ELF-1 (cell line): Measurements from ENCODE around the gene KCNT1.

Source experiments
- DNase-seq: peaks from one replicate; pipeline ENCODE4 v3.0.0-alpha.2; 2016; ENCODE audit warnings: low read depth, low spot score

The KCNT1 gene

GRCh38 chr9:135726138-135726853 is 24.3 kb downstream of the KCNT1 start:
- no peak for DNase-seq

DNA sequence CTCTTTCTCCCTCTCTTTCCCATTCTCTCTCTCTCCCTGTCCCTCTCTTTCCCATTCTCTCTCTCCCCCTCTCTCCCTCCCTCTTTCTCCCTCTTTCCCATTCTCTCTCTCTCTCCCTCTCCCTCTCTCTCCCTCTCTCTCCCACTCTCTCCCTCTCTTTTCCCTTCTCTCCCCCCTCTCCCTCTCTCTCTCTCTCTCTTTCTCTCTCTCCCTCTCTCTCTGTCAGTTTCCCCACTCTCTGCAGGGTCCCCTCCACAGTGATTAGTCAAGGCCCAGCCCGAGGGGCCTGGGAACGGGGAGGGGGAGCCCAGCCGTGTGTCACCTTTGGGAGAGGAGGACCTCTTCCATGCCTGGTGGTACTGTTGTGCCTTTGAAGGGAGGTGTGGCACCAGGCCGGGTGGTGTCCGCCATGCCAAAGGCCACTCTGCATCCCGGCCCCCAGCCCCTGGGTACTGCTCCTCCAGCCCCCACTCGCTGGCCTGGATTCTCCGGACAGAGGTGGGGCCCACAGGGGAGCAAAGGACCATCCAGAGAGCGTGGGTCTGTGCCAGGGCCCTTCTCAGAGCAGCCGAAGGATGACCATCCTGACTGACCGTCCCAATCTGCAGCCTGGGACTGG is 25.4 kb downstream of the KCNT1 start:
- DNase-seq, result no peak

GRCh38 chr9:135728436-135729110 is 26.6 kb downstream of the KCNT1 start:
- no peak for DNase-seq

DNA sequence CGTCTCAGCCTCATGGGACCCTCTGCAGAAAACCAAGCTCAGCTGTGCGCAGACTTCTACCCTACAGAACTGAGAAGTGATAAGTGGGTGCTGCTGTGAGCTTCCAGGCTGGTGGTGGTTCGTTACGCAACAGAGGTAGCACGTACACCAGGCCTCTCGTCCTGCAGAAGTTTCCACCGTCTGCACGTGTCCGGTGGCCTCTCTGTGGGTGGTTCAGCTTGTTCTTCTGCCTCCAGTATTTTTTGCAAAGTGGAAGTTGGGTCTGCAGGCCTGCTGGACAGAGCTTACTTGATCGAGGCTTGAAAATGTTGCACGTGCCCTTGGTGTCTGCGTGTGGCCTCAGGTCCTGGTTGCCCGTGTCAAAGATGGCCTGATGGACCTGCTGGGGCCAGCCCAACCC is 27.5 kb downstream of the KCNT1 start:
- DNase-seq, result no peak

DNA sequence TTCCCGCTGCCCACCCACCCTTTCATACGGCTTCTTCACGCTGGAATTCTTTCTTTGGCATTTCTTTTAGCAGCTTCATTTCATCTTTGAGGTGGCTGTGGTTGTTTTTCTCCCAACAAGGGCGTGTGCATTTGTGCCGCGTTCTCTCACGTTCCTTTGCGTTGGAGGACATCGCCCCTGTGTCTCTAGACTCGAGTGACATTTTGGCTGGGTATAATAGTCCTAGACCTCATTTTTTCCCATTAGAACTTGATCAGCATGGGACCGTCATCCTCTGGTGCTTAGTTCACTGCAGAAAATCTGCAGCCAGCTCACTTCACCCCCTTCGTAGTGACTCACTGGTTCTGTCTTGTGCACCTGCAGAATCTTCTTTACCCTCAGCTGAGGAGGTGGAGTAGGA is 29.5 kb downstream of the KCNT1 start:
- no peak for DNase-seq

DNA sequence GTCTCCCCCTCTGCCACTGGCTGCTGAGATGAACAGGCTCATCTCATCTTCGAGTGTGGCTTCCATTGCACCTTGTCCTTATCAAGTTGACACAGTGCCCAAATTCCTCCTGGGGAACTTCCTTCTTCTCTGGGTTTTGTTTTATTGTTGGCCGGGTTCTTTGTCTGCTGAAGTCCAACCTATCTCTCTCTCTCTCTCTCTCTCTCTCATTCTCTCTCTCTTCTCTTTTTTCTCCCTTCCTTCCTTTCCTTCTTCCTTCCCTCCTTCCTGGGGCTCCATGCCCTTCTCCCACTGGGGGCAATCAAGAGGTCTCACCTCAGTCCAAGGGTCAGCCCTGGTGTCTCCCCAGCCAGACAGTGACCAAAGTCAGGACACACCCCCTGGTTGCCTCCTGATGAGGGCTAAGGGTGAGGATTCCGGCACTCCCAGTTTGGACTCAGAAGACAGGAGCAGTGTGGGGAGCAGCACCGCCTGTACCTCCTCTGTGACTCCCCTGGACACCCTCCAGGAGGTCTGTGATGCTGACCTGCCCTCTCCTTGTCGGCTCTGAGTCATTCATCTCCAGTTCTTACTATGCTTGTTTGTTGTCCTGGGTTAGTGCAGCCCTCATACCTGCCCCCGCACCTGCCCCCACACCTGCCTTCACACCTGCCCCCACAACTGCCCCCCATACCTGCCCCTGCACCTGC is 30.7 kb downstream of the KCNT1 start:
- DNase-seq, result no peak

DNA sequence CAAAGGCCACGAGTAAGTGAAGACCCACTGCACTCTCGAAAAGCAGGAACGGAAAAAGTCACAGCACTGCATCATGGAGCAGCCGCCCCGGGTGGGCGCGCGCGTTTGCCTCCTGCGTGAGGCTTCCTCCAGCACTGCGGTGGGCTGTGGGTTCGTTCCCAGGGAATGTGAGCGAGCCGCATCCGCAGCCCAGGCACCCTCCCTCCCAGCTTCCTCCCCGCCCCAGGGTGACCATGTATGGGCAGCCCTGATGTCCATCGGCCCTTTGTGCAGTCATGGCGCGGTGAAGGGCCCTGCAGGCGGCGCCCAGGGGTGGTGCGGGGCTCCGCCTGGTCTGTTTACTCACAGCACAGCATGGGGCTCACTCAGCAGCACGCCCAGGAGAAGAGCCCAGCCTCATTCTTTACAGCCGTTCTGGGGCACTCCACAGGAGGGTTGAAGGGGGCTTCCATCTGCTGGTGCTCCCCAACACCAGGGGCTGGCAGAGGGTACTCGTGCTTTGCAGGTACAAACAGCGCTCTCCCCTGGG is 32.7 kb downstream of the KCNT1 start:
- no peak for DNase-seq

DNA sequence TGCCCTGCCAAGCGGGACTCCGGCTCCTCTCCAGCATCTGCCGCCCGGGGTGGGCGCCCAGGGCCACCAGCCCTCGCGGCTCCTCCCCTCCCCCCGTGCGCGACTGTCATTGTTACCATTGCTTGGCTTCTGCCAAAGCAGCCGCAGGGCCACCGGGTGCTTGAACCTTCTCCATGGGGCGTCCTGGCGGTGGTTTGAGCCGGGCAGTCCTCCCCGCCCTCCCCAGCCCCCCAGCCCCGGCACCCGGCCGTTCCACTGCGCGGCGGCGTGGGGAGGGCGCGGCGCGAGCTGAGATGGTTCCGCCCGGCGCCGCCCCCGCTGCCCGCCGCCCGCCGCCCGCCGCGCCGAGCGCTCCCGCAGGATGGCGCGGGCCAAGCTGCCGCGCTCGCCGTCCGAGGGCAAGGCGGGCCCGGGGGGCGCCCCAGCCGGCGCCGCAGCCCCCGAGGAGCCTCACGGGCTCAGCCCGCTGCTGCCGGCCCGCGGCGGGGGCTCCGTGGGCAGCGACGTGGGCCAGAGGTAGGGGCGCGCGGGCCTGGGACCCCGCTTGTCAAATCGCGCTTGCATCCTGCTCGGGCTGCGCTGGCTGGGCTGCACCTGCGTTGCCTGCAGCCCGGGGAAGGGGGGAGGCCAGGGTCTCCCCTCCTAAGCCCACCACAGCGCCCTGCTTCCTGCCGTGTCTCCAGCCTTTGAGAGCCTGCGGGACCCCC is 34.4 kb downstream of the KCNT1 start:
- no peak for DNase-seq

DNA sequence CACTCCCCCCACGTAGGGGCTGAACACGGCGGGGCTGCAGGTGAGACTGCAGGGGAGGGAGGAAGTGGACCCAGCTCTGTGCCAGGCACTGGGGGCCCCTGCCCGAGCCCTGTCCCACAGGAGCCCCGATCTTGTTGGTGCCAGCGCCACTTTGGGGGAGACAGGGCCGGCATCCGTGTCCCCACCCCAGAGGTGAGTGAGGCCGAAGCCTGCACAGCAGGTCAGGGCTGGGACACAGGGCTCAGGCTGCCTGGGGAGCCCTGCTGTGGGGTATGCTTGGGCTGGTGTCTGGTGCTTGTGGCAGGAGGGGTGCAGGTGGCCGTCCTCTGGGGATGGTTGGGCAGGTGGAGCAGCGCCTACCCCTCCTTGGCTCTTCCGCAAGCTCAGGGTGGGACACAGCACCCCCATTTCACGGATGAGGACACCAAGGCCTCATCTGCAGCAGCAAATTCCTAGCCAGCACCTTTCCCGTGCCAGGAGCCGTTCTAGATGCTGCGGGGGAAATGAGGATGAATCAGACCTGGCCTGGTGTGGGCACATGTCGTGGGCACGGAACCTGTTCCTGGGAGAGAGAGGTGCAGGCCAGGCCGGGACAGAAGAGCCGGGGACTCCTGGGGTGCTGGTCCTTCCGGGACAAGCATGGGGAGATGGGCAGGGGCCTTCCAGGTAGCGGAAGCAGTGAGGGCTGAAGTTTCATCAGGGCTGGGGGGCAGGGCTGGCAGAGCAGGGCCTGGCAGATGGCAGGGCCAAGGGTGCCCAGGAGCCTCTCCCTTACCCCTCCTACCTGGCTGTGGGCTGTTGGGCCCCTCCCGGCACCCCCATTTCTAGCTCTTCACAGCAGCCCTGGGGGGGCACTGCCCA is 35.2 kb downstream of the KCNT1 start:
- DNase-seq, result no peak

GRCh38 chr9:135737840-135738521 is 36.0 kb downstream of the KCNT1 start:
- DNase-seq, result no peak

DNA sequence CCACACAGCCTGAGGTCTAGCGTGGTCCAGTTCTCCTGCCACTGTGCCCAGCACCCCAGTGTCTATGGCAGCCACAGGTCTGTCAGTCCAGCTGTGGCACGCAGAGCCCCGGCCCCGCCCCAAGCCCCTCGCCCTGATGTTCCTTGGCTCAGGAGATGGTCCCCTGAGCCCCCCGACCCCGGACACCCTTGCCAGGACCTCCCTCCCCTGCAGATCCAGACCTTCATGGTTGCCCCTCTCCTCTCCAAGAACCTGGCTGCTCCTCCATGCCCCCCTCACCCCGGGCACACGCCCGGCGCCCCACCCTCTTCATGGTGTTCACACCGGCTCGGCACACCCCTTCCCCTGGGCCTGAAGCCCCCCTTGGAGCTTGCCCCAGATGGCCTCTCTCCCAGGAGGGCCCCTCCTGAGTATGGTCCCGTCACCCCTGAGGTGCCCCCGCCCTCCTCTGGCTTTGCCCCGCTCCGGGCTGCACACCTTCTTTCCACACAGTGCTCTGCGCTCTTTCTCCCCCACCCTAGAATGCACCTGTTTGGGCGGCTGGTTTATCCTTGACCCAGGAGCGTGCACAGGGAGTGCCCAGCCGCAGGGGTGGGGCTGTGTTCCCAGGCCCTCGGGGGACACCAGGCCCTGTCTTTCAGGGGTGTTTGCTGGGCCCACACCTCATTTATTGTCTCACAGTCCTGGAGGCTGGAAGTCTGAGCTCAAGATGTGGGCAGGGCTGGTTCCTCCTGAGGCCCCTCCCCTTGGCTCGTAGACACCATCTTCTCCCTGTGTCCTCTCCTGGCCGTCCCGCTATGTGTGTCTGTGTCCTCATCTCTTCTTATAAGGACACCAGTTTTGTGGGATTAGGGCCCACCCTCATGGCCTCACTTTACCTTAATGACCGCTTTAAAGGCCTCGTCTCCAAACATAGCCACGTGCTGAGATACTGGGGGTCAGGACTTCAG is 37.6 kb downstream of the KCNT1 start:
- DNase-seq, result no peak

GRCh38 chr9:135741276-135742219 is 39.6 kb downstream of the KCNT1 start:
- DNase-seq, result no peak

DNA sequence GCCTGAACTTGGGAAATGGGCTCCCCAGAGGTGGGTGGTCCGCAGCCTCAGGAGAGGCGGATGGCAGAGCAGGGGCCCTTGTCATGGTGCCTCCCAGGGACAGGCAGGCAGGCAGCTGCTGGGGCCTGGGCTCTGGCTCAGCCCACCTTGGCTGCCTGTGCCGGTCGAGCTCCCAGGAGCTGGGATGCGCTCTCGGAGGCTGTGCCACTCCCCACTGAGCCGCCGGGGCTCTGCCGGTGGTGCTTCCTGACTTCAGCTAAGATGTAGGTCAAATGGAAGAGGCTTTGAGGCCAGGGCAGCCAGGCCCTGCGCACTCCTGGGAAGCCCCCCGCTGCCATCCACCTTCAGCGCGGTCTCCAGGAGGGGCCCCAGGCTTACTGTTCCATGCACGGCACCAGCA is 41.0 kb downstream of the KCNT1 start:
- DNase-seq, result no peak

DNA sequence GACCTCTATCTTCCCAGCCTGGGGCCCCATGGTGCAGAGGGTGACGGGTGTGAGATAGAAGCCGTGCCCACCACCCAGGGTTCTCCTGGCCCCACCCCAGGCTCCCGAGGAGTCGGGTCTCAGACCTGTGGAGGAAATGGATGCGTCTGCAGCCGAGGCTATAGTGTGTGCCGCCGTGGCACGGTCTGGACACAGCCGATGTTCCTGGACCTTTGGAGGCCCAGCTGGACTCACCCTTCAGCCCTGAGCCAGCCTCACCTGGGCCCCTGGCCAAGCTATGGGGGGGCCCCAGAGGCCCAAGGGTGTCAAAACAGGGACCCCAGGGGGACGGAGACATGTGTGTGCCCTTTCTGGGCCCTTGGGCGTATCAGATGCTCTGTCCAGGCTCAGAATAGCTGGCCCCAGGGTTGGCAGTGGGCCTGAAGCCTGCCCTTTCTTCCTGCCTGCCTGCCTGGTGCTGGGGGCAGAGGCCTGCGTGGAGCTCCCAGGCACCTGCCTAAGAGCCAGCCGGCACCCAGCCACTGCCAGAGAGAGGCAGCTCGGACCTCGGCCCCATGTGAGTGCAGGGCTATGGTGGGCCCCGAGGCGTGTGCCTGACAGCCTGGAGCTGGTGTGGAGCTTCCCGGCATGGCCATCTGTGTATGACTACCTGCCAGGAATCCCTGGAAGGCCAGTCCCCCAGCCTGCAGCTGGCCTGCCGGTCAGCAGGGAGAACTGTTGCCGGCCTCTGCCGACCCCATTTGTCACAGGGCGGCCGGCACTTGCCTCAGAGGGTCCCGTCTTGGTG is 41.8 kb downstream of the KCNT1 start:
- no peak for DNase-seq

GRCh38 chr9:135744333-135745070 is 42.5 kb downstream of the KCNT1 start:
- DNase-seq, result no peak

DNA sequence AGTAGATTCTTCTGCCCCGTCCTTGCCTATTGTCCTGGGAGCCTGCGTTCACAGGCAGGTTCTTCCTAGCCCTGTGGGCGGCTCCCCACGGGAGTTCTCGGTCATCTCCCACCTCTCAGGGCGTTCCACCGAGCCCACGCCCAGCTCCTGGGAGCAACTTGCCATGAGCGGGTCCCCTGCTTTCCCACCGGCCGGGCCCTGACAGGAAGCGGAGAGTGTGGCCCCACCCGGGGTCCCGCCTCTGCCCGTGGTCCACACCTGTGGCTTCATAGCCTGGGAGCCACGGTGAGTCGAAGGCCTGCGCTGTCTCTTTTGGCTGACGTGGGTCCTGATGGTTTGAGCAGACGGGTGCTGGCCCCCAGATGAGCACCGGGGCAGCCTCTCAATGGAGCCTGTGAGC is 43.2 kb downstream of the KCNT1 start:
- DNase-seq, result no peak
